Astrocyte of the cerebellum (primary cell): ENCODE data around the gene SLC14A1.

Experiments used
- DNase-seq: peaks from one replicate; pipeline ENCODE4 v3.0.0-alpha.2; 2011; ENCODE audit warnings: low read depth
- H3K4me3 ChIP-seq: 2 replicates; pipeline ENCODE4 v1.5.1; 2011; ENCODE audit warnings: mild to moderate bottlenecking, low read depth, low read length, moderate library complexity
- in situ Hi-C: cut with HindIII; loops from 2 replicates; pipeline ENCODE4 v1.10.0; 2017; ENCODE audit warnings: low sequenced_read_pairs
- TF ChIP-seq, protein P1 (sequence below): IDR thresholded peaks from 2 replicates; pipeline ENCODE4 v1.5.1; 2012; ENCODE audit warnings: low read length, low read depth, moderate library complexity, mild to moderate bottlenecking; ENCODE audit errors: missing control alignments

The SLC14A1 gene

DNA sequence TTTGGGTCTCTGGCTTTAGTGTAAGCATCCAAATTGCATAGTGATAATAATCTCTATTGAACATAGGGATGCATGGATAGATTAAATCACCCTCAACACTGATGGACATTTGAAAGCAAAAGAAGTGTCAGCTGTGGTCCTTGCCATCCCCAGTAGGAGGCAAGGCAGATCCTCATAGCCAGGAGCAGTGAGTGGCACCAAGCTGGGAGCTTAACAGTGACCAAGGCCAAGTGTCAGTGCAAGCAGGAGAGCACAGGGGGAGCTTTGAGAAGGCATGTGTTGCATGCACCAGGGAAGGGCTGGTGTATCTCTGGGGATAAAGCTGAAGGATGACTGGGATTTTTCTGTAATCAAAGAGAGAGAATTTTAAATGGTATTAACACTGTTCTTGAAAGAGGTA is 14.7 kb downstream of the SLC14A1 start:
- in situ Hi-C loops: no loop called here
- no peak for DNase-seq
- no peak overlapping the region for H3K4me3 ChIP-seq
- TF ChIP-seq, protein P1, sequence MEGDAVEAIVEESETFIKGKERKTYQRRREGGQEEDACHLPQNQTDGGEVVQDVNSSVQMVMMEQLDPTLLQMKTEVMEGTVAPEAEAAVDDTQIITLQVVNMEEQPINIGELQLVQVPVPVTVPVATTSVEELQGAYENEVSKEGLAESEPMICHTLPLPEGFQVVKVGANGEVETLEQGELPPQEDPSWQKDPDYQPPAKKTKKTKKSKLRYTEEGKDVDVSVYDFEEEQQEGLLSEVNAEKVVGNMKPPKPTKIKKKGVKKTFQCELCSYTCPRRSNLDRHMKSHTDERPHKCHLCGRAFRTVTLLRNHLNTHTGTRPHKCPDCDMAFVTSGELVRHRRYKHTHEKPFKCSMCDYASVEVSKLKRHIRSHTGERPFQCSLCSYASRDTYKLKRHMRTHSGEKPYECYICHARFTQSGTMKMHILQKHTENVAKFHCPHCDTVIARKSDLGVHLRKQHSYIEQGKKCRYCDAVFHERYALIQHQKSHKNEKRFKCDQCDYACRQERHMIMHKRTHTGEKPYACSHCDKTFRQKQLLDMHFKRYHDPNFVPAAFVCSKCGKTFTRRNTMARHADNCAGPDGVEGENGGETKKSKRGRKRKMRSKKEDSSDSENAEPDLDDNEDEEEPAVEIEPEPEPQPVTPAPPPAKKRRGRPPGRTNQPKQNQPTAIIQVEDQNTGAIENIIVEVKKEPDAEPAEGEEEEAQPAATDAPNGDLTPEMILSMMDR: no peak

DNA sequence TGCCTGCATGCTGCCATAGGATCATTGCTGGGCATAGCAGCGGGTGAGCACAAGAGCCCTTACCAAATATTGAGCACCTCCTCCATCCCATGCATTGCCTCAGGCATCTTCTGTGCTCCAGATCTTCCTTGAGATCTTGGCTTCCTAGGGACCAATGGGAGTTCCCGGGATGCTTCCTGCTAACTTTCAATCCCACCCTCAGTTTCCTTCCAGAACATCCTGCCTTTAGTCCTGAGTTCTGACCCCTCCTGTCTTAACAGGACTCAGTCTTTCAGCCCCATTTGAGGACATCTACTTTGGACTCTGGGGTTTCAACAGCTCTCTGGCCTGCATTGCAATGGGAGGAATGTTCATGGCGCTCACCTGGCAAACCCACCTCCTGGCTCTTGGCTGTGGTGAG is 15.3 kb downstream of the SLC14A1 start:
- H3K4me3 ChIP-seq: no peak overlapping the region
- in situ Hi-C loops: no loop called here
- TF ChIP-seq, protein P1: no peak
- DNase-seq: no peak

DNA sequence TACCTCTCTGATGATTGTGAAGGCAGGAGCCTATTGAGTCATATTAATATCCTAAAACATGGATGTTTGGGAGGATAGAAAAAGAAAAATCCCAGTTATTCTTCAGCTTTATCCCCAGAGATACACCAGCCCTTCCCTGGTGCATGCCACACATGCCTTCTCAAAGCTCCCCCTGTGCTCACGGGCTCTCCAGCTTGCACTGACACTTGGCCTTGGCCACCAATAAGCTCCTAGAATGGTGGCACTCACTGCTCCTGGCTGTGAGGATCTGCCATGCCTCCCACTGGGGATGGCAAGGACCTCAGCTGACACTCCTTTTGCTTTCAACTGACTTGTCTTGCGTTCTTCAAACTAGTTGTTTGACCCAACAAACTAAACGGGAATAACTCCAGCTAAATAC is 15.9 kb downstream of the SLC14A1 start:
- DNase-seq: no peak
- H3K4me3 ChIP-seq: no peak overlapping the region
- in situ Hi-C loops: loop anchor here (5.0 kb wide), 1 partner anchor 63 kb away; no protein-coding TSS in a partner anchor
- TF ChIP-seq, protein P1: no peak

DNA sequence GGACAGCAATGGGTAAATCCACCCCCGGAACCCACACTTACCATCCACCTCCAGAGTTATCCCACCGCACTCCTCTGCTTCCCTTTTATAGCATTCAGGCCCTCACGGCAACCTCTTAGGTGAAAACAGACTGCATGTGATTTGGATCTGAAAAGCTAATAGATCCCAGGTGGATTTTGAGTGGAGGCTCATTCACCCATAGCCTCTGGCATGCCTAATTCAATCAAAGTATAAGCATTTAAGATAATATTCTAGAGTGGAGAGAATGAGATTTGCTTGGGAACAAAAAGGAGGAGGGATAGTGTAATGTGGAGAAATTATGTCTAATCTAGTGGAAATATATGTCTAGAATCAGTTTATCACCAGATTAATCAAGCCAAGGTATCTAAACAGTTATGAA is 17.1 kb downstream of the SLC14A1 start:
- no peak overlapping the region for H3K4me3 ChIP-seq
- DNase-seq: no peak
- in situ Hi-C loops: loop anchor here (5.0 kb wide), 1 partner anchor 64 kb away; no protein-coding TSS in a partner anchor
- TF ChIP-seq, protein P1: no peak

DNA sequence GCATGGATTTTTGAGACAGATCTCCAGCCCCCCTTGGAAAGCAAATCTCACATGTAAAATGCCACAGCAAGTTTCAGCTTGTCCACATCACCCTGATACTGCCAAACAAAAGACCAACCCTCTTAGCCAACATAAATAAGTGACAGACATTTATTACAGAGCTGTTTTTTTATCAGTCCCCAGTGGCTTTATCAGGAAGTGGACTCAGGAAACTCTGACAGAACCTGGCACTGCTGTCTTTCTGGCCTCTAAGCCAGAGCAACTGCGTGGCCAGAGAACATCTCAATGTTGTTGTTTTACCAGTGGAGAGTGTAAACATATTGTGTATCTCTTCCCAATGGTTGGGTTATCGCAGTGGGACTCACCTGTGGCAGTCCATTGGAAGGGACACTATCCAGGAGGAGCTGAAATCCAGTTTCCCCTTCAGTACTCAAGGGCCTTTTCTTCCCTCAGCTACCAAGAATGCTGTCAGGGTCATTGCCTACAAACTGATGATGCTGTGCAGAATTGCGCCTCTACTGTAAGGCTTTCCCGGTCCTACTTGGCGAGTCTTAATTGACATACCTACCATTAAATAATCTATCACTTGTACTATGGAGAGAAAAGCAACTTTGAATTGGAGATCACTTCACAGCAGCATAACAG is 22.0 kb downstream of the SLC14A1 start:
- TF ChIP-seq, protein P1: no peak
- in situ Hi-C loops: no loop called here
- no peak for DNase-seq
- no peak overlapping the region for H3K4me3 ChIP-seq

DNA sequence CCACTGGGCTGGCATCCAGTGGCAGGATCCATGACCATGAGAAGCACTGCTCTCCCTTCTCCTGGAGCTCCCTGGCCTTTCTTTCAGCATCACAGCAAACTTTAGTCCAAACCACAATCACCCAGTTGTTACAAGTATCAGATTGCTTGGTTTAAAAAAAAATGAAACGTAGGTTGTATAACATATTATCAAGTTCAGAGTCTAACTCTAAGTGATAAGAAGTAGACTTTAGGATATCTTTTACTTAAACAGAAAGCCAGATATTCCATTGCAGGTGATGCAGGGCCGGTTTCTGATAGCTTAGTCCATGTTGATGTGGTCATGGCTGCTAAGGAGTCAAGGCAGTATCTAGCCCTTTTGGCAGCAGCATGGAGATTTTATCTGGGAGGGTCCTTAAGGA is 24.5 kb downstream of the SLC14A1 start:
- in situ Hi-C loops: no loop called here
- TF ChIP-seq, protein P1: no peak
- no peak for DNase-seq
- no peak overlapping the region for H3K4me3 ChIP-seq
